ENCODE results near the gene RHOBTB1. TPM values are rescaled to one million over a fixed set of nuclear protein-coding genes. Genes with fewer than 3 reads are reported as not detected.

Gene RHOBTB1, protein sequence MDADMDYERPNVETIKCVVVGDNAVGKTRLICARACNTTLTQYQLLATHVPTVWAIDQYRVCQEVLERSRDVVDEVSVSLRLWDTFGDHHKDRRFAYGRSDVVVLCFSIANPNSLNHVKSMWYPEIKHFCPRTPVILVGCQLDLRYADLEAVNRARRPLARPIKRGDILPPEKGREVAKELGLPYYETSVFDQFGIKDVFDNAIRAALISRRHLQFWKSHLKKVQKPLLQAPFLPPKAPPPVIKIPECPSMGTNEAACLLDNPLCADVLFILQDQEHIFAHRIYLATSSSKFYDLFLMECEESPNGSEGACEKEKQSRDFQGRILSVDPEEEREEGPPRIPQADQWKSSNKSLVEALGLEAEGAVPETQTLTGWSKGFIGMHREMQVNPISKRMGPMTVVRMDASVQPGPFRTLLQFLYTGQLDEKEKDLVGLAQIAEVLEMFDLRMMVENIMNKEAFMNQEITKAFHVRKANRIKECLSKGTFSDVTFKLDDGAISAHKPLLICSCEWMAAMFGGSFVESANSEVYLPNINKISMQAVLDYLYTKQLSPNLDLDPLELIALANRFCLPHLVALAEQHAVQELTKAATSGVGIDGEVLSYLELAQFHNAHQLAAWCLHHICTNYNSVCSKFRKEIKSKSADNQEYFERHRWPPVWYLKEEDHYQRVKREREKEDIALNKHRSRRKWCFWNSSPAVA
- total RNA-seq = 18.5 and 20.9 TPM in 2 replicates

GRCh38 chr10:60944058-60944909 is at the start of gene RHOBTB1:
Gene RHOBTB1, minus strand, starts transcription at chr10:60944185. Its CDS starts 32,643 bp downstream, at chr10:60911542.

Other genes starting within 250 kb of the RHOBTB1 start
- gene CDK1, start 165.7 kb downstream of the RHOBTB1 start, total RNA-seq = 84.0 and 89.3 TPM in 2 replicates